Activated T-cell treated with anti-CD3 and anti-CD28 coated beads for 4 hours (primary cell): Measurements from ENCODE around the gene NHSL2.
"Not testable (repeated sequence)": the region's sequence is repeated elsewhere in the genome, so short reads cannot be mapped to it uniquely, and the experiment has no call there.

Experiments
- DNase-seq: peaks from one replicate; pipeline ENCODE4 v3.0.0-alpha.2; 2020

NHSL2 gene

GRCh38 chrX:71910643-71910985 is at the start of gene NHSL2:
TSS of gene NHSL2 (plus strand) at chrX:71910845.
- peak; percentile 13 for DNase-seq

- DNase-seq: no peak
Observed at GRCh38 chrX:71867680-71868079, 43.0 kb upstream of the NHSL2 start.

- not testable (repeated sequence) for DNase-seq
Observed at GRCh38 chrX:71869566-71869965, 41.1 kb upstream of the NHSL2 start.

GRCh38 chrX:71870208-71871098 is 40.2 kb upstream of the NHSL2 start:
- no peak for DNase-seq

GRCh38 chrX:71871367-71871766 is 39.3 kb upstream of the NHSL2 start:
- no peak for DNase-seq

- DNase-seq: no peak
Observed at GRCh38 chrX:71872542-71873458, 37.8 kb upstream of the NHSL2 start.

GRCh38 chrX:71873459-71873833 is 37.2 kb upstream of the NHSL2 start:
- DNase-seq: no peak

- DNase-seq: not testable (repeated sequence)
Observed at GRCh38 chrX:71876841-71877240, 33.8 kb upstream of the NHSL2 start.

GRCh38 chrX:71885099-71885498 is 25.5 kb upstream of the NHSL2 start:
- no peak for DNase-seq

GRCh38 chrX:71895607-71896006 is 15.0 kb upstream of the NHSL2 start:
- no peak for DNase-seq

GRCh38 chrX:71906144-71906543 is 4.5 kb upstream of the NHSL2 start:
- no peak for DNase-seq

GRCh38 chrX:71908387-71908786 is 2.3 kb upstream of the NHSL2 start:
- no peak for DNase-seq

- no peak for DNase-seq
Observed at GRCh38 chrX:71909956-71910355, 689 bp upstream of the NHSL2 start.

- DNase-seq: no peak
Observed at GRCh38 chrX:71910986-71911730, 513 bp downstream of the NHSL2 start.

- no peak for DNase-seq
Observed at GRCh38 chrX:71911731-71912050, 1.0 kb downstream of the NHSL2 start.

GRCh38 chrX:71912156-71912555 is 1.5 kb downstream of the NHSL2 start:
- no peak for DNase-seq

- no peak for DNase-seq
Observed at GRCh38 chrX:71913156-71913950, 2.7 kb downstream of the NHSL2 start.

GRCh38 chrX:71917621-71918343 is 7.1 kb downstream of the NHSL2 start:
- no peak for DNase-seq

- DNase-seq: no peak
Observed at GRCh38 chrX:71919431-71919830, 8.8 kb downstream of the NHSL2 start.

GRCh38 chrX:71919886-71920285 is 9.2 kb downstream of the NHSL2 start:
- DNase-seq: no peak

GRCh38 chrX:71922686-71923085 is 12.0 kb downstream of the NHSL2 start:
- DNase-seq: no peak

- no peak for DNase-seq
Observed at GRCh38 chrX:71923516-71923915, 12.9 kb downstream of the NHSL2 start.
